ENCODE results near the gene GRAP2.
"Not testable (repeated sequence)": the region's sequence is repeated elsewhere in the genome, so short reads cannot be mapped to it uniquely, and the experiment has no call there.

GRAP2 gene

DNA sequence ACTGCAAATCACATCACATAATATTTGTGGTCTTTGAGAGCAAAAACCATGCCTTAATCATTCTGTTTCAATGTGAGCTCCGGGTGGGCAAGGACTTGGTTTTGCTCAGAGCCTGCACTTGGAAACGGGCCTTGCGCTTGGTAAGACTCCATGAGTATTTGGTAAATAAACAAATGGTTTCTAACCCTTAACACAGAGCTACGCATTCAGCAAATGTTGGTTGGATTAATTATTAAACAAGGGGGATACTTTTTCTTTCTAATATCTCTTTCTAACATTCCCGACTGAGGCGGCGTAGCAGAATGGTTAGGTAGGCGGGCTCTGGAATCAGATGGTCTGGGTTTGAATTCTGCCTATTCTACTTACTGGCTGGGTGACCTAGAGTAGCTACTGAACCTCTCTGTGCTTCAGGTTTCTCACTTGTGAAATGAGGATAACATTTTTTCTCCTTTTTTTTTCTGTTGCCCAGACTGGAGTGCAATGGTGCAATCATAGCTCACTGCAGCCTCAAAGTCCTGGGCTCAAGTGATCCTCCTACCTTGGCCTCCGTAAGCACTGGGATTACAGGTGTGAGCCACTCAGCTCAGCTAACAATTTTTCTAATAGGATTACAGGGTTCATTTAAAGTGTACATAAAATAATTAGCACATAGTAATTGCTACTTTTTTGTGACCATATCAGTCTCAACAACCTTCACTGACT lies 90.4 kb downstream of the GRAP2 start:
- no peak for DNase-seq (ENCODE audit: low read depth in 2 of 3, low spot score in 1 of 3)

DNA sequence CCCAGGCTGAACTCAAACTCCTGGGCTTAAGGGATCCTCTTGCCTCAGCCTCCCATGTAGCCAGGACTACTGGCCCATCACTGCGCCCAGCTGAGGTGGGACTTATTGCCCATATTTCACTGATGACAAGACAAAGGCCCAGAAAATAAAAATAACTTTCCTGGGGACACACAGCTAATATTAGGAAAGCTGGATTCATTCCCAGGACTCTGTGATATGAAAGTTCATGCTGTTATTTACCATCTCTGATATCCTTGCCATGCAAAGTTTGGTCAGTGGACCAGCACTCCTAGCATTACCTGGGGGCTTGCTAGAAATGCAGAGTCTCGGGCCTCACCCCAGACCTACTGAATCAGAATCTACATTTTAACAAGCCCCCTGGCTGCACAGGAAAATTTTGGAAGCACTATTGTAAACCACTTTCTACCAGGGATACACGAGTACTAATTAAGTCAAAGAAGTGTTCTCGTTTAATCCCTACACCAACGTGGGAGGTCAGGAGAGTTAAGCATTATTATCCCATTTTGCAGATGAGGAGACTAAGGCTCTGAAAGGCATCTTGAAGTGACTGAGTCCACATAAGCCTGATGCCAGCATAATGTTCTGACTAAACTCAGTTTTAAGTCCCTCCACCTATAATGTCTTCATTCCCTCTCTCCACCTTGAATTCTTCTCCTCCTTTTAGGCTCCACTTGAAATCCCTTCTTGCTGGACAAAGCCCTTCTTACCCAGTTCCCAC lies 91.4 kb downstream of the GRAP2 start:
- DNase-seq (ENCODE audit: low read depth in 2 of 3, low spot score in 1 of 3), result no peak

DNA sequence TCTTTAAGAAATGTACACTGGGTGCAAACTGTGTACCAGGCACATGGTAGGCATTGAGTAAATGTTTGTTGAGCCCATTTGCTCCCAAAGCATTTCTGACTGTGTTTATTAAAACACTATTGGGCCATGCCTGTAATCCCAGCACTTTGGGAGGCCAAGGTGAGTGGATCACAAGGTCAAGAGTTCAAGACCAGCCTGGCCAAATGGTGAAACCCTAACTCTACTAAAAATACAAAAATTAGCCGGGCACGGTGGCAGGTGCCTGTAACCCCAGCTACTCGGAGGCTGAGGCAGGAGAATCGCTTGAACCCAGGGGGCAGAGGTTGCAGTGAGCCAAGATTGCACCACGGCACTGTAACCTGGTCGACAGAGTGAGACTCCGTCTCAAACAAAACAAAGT lies 92.0 kb downstream of the GRAP2 start:
- DNase-seq (ENCODE audit: low read depth in 2 of 3, low spot score in 1 of 3), result not testable (repeated sequence)

DNA sequence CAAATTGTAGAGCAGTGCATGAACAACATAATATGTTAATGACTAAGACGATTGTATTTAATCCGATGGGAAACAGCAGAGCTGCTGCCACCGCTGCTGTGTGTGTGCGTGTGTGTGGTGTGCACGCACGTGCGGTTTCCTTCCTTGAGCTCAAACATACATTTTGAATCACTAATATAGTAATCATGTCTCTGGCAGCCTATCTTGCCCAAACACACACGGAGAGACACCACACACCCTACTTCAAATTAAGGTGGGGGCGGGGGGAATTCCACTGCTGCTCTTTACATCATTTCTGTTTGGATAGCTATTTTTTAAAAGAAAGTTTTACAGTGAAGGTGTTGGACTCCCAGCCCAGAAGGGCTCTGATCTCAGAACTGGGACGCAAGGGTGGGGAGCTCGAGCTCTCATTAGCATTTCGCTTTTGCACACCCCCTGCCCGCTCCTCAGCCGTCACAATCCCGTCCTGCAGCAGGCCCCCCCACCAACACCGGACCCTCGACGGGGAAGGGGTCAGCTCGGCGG lies 93.2 kb downstream of the GRAP2 start:
- peak; percentile 15 to 25 (median 15) for DNase-seq (ENCODE audit: low read depth in 2 of 3, low spot score in 1 of 3)

DNA sequence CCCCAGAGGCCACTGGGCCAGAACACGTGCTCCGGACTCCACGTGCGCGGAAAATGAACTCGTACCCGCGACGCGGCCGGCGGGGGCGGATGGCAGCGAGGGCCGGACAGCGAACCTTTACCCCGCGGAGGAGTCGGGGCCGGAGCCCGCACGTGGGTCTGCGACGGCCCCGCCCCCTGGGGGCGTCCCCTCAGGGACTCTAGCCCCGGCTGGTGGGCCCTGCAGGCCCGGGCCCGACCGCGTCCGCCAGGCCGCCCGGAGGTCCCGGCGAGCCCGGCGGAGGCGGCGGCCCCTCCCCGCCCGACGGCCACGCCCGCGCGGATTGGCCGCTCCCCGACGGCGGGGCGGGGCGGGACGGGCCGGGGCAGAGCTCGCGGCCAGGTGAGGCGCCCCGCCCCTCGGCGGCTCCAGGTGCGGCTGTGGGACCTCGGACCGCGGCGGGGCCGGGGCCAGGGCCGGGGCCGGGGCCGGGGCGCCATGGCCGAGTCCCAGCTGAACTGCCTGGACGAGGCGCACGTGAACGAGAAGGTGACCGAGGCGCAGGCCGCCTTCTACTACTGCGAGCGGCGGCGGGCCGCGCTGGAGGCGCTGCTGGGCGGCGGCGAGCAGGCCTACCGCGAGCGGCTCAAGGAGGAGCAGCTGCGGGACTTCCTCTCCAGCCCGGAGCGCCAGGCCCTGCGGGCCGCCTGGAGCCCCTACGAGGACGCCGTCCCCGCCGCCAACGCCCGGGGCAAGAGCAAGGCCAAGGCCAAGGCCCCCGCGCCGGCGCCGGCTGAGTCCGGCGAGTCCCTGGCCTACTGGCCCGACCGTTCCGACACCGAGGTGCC lies 93.9 kb downstream of the GRAP2 start, which contains the start of gene FAM83F:
Gene FAM83F (plus strand): TSS at position 389 of the 827 bp plus-strand sequence. CDS start 89 bp downstream, at position 478.
- DNase-seq (ENCODE audit: low read depth in 2 of 3, low spot score in 1 of 3), result peak in 1 of 3 donors; percentile 15

DNA sequence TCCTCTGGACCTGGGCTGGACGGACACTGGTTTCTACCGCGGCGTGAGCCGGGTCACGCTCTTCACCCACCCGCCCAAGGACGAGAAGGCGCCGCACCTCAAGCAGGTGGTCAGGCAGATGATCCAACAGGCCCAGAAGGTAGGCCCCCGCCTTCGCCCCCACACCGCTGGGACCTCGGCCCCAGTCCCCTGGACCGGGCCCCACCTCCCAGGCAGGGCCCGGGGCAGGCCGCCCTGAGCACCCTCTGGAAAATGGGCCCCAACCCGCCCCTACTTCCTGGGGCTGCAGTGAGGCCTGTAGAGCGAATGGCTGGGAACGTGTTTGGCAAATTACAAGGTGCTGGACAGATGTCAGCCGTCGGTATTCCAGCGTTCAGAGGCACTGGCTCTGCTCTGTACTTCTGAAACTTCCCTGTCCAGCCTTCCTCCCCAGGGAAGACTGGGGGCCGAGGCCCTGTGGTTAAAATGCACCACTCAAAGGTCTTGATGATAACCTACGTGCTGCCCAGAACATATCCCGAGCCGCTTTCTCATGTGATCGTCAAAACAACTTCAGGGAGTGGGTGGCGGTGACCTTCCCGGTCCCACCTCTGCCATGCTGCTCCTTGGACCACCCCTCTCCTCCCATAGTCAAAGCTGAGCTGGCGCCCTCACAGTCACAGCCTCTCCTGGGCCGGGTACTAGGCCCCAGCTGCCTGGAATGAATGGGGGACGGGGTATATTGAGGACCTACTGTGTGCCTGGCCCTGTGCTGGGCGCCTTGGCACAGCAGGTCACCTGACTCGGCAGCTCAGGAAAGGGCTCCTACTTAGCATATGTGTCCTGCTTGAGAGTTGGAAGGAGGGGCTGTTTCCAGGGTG lies 94.7 kb downstream of the GRAP2 start:
- no peak for DNase-seq (ENCODE audit: low read depth in 2 of 3, low spot score in 1 of 3)

DNA sequence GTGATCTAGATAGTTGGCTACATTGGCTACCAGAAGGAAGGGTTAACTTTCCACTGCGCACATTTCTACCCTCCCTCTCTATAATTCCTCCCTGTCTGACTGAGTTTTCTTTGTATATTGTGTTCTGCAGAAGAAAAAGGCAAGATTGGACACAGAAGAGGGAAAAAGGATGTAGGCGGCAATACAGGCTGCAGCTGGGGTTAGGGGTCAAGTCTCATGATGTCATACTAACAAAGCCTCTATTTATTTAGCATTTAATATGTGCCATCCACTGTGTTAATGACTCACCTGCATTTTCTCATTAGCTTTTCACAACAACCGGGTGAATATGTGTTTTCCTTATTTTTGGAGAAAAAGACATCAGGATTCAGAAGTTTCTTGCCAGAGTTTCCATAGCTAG lies 95.8 kb downstream of the GRAP2 start:
- DNase-seq (ENCODE audit: low read depth in 2 of 3, low spot score in 1 of 3), result no peak

DNA sequence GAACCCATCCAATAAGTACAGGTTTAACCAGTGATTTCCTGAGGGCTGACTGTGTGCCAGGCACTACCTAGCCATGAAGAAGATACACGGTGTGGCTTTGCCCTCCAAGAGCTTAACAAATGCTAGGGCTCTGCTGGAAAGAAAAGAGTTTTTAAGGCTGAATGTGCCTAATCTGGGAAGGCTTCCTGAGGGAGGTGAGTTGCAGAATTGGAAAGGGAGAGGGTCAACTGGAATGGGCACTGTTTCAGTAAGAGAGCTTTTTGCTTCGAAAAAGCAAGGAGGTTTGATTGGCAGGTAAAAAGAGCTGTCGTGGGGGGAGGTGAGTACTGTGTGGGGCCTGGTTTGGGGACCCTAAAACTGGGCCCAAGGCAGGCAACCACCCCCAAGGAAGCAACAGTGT lies 96.5 kb downstream of the GRAP2 start:
- no peak for DNase-seq (ENCODE audit: low read depth in 2 of 3, low spot score in 1 of 3)

DNA sequence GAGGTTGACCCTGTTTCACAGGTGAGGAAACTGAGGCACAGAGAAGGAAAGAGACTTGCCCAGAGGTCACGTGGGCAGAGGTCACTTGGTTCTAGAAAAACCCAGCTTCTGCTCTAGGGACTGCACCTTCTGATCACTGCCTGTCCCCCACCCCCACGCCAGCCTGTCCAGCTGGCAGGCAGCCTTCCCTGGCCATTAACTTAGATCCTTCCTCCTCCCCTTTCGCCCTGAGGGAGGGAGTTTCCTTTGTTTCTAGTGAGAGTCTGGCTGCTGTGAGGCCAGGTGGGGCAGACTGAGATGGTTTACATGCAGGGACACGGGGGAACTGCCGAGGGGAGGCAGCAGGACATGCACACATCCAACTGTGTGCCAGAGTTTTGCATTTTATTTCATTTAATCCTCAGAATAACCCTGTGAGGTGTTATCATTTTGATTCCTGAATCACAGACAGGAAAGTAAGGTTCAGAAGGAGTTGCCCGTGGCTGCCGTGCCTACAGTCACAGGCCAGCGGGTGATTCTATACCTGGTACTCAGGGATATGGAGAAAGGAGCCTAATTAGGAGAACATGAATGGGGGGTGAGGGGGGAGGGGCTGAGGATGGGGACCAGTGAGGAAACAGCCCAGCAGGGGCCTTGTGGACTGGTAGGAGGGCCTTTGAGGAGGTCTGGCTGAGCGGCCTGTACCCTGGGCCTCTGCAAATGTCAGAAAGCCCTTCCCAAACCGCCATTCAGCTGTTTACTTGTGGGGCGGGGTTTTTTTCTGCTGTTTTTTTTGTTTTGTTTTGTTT lies 97.2 kb downstream of the GRAP2 start:
- no peak for DNase-seq (ENCODE audit: low read depth in 2 of 3, low spot score in 1 of 3)

DNA sequence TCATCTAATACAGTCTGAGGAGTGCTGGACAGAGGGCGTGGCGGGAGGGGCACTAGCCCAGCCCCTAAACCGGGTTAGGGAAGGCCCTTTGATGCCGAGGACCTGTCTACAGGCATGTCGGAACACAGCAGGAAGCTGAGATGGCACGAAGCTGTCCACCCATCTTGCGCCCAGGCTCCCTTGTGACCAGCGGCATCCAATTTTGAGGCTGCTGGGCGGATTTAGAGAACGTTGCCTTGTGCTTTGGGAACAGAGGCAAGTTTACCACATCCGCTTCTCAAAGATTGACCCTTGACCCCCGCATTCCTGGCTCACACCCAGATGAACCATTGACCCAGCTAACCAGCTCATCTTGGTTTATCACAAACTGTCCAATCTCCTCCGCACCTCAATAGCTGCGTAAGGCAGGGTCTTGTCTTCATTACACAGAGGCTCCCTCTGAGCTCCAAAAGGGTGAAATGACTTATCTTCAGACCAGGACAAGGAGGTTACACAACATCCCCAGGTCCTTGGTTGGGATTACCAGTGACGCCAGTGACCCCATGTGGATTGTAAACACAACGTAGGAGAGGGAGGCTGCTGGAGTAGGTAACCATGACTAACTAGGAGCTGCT lies 98.4 kb downstream of the GRAP2 start:
- DNase-seq (ENCODE audit: low read depth in 2 of 3, low spot score in 1 of 3), result no peak

DNA sequence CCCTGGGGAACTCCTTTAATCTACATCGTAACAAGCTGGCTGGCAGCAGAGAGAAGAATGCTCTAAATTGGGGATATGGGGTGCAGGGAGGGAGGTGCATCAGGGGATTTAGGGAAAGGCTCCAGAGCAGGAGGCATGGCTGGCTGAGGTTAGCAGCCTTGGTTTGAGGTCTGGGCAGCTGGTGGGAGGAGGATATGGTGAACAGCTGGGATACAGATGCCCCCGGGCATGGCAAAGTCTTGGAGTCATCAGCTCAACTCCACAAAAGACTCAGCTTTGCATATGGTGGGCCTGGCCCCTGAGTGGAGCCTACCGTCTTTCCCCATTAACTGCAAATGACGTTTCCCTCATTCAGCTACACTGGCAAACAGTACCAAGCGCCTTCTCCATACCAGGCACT lies 99.3 kb downstream of the GRAP2 start:
- no peak for DNase-seq (ENCODE audit: low read depth in 2 of 3, low spot score in 1 of 3)

DNA sequence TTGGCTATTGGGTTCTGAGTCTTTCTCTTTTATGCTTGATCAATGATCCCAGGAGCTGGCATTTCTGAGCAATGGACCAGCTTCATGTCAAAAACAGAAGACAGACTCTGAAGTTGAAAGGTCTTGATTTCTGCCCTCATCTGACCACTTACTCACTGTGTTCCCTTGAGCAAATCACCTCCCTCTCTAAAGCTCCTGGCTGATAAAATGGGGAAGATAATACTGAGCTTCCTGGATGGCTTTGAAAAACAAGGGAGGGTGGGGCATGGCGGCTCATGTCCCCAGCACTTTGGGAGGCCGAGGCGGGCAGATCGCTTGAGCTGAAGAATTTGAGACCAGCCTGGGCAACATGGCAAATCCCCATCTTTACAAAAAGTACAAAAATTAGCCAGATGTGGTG lies 100.2 kb downstream of the GRAP2 start:
- no peak for DNase-seq (ENCODE audit: low read depth in 2 of 3, low spot score in 1 of 3)

DNA sequence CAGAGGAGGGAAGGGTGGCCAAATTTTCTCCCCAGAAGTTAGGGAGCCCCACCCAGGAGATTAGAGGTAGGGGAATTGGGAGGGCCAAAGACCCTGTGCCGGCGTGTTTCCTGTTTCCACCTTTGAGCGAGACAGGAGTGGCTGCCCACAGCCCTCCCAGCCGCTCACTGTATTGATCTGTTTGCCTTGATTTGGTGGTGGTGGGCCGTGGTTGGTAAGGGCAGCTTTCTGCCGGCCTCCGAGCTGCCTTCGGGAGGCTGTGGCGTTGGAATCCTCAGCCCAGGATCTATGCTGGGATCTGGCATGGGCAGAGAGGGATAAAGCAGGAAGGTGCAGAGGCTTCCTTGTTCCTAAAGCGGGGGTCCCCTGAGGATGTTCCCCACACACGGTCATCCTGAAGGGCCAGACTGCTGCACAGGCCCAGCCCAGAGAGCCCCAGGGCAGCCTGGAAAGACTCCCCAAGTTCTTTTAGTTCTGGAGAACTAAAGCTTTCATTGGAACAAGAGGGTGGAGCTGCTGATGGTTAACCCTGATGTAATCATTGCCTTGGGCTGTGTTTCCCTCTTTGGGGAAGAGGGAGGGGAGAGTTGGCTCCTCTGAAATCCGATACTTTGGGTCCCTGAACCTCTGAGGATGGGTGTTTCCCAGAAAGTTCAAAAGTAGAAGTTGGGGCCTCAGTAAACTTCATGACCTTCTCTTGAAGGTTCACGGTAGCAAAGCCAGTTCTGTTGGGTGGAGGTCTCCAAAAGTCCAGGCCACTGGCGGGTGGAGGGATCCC lies 101.1 kb downstream of the GRAP2 start:
- DNase-seq (ENCODE audit: low read depth in 2 of 3, low spot score in 1 of 3), result no peak

DNA sequence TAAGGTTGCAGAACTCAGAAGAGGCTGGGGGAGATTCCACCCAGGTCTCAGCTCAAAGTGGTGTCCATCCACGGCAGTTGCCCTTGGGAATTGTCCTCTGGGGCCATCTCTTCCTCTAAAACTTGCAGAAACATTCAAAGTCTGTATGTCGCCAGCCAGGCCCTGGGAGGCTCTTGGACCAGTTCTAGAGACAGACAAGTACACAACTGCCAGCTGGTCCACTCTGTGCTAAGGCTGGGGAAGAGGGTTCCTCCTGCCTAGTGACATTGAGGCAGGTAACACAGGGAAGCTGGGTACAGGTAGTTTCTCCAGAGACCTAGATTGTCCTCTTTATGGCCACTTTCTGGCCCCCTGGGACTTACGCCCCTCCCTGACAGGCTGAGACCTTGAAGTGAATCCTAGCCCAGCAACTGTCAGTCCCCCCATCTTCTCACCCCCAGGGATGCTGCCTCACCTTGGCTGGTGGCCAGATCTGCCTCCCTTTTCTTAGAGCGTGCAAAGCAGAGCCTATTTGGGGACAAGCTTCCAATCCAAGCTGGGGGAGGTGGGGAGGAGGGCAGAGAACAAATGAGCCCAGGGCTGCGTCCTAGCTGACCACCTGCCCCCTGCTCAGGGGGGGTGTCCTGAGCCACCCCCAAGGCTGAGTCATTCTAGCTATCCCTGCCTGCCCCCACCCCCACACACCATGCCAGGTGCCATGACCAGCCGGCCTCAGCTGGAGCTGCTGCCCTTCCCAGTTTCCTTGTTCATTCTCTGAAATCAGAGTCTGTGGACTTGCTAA lies 102.2 kb downstream of the GRAP2 start:
- no peak for DNase-seq (ENCODE audit: low read depth in 2 of 3, low spot score in 1 of 3)

DNA sequence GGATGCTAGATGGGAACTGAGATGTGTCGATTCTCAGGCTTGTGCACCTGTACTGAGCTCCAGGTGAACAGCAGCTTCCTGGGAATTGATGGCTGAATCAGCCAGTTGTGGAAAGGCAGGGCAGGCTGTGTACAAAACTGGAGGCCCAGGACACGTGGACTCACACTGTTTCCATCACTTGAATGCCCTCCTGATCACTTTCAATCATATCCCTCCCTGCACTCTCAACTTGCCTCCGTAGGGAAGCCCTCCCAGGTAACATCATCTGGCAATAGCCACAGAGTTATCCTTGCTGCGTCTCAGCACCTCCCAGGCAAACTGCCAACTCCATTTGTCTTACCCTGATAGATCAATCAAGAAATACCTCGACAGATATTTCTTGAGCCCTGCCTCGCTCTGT lies 104.0 kb downstream of the GRAP2 start:
- DNase-seq (ENCODE audit: low read depth in 2 of 3, low spot score in 1 of 3), result no peak

DNA sequence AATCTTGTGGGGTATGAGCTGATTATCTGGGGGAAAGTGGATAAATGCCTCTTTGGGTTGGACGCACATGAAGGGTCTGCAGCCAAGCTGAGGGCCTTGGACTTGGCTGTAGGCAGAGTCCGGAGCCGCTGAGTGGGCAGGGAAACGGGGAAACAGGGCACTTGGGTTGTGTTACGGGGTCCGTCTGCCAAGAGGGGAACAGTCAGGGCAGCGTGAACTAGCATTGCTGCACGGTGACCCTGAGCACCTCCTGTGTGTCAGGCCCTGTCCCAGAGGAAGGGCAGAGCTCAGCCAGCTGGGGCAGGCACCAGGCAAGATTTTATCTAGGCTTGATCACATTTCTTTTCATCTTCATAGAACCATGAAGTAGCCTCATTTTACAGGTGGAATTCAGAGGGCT lies 105.8 kb downstream of the GRAP2 start:
- DNase-seq (ENCODE audit: low read depth in 2 of 3, low spot score in 1 of 3), result no peak

DNA sequence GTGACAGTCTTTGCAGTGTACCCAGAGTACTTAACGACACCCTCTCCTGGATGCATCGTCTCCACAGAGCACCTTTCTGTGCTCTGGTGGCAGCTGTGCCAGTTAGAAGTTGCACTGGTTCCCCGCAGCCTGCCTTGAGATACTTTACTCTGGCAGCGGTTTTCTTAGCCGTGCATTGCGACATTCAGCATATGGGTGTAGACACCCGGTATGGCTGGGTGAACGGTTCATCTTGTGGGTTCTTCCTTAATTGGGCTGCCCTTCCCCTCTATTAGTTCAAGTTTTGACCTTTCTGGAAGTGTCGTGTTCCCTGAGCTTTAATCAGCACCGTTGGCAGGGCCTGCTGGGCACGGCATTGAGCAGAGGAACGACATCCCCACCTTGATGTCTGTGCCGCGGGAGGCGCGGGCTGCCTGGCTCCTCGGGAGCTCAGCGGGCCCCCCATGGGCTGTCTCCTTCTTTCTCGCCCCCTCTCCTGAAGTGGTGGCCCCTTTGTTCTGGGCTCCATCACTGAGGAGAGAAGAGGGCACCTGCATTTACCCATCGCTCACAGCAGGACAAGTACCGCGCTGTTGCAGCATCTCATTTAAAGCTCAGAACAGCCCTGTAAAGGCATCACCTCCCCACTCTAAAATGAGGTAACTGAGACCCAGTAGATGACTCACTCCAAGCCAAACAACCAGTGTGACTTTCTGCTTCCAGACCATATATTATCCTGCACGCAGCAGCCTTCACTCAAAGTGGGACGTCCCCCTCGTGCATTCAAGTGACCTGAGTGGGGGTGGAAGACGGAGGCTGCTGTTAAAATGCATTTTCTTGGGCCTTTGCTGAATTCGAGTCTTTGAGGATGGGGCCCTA lies 107.2 kb downstream of the GRAP2 start:
- no peak for DNase-seq (ENCODE audit: low read depth in 2 of 3, low spot score in 1 of 3)

Data from stimulated activated CD4-positive, alpha-beta T cell treated with anti-CD3 and anti-CD28 coated beads, Interleukin-12 subunit alpha, Interleukin-12 subunit beta, amount 100 ng/mL, for 48 hours (primary cell).